GM12878 (cell line): Measurements from ENCODE around the gene AGMAT. TPM values are rescaled to one million over a fixed set of nuclear protein-coding genes. Genes with fewer than 3 reads are reported as not detected.

Experiments
- ATAC-seq: fragments of 200-7000 bp; cut with Tn5 transposase; 3 replicates; pipeline ENCODE4 v1.9.1; 2020; ENCODE audit warnings: mild to moderate bottlenecking, moderate library complexity
- BruUV-seq: library from RNA; stranded (reverse); fragments of 400-500 nt; replicated peaks from 2 replicates; lab custom pipeline; 2021; lab: Mats Ljungman, UMichigan
- CTCF ChIA-PET: fragments of 300-600 bp; sonication (Branson Sonifier 250); formaldehyde crosslinking; extraction: SDS; loops from one replicate; lab custom pipeline; 2021; ENCODE audit warnings: inconsistent platforms; lab: Yijun Ruan, JAX
- POLR2A ChIA-PET: fragments of 350-600 bp; formaldehyde crosslinking; extraction: SDS; loops from one replicate; lab custom pipeline; 2021; ENCODE audit warnings: inconsistent platforms; lab: Charles Lee
- RAD21 ChIA-PET: fragments of 300-600 bp; sonication (Branson Sonifier 250); formaldehyde crosslinking; loops from one replicate; lab custom pipeline; 2023; ENCODE audit warnings: antibody characterized with exemption; ENCODE audit not compliant: unreplicated experiment; lab: Charles Lee
- SMC1A ChIA-PET: fragments of 300-600 bp; sonication (Branson Sonifier 250); formaldehyde crosslinking; loops from one replicate; lab custom pipeline; 2023; ENCODE audit not compliant: unreplicated experiment, uncharacterized antibody; lab: Charles Lee
- DNase-seq: peaks from one replicate; pipeline ENCODE4 v3.0.0-alpha.2; 2011; ENCODE audit warnings: low read depth, low spot score
- FAIRE-seq: peaks from 3 replicates; lab custom pipeline; 2011; peaks lifted over from hg19 to GRCh38; lab: Jason Lieb, UNC
- H2AFZ ChIP-seq: 2 replicates; pipeline ENCODE4 v1.6.0; 2011; ENCODE audit warnings: low read depth, low read length, control low read depth; ENCODE audit not compliant: control insufficient read depth
- H3K27ac ChIP-seq: 2 replicates; pipeline ENCODE4 v1.5.1; 2011; ENCODE audit warnings: control low read depth; ENCODE audit not compliant: control insufficient read depth, insufficient read depth
- H3K27me3 ChIP-seq, 2 experiments: replicated peaks in 1 of 2; 2 replicates each; pipeline versions ENCODE4 v1.6.0 to v1.6.1; 2011; ENCODE audit warnings: low read length in 1 of 2; ENCODE audit not compliant: control insufficient read depth in 2 of 2, insufficient read depth in 2 of 2
- H3K36me3 ChIP-seq, 2 experiments: 2 replicates each; pipeline ENCODE4 v1.5.1; 2011; ENCODE audit warnings: low read length in 1 of 2; ENCODE audit not compliant: control insufficient read depth in 2 of 2, insufficient read depth in 2 of 2
- H3K4me1 ChIP-seq: 2 replicates; pipeline ENCODE4 v1.6.1; 2011; ENCODE audit warnings: mild to moderate bottlenecking, low read length, moderate library complexity, mixed read lengths; ENCODE audit not compliant: control insufficient read depth, insufficient read depth
- H3K4me2 ChIP-seq: 2 replicates; pipeline ENCODE4 v1.6.0; 2011; ENCODE audit warnings: control low read depth; ENCODE audit not compliant: control insufficient read depth, insufficient read depth
- H3K4me3 ChIP-seq: fragments of 200-600 bp; sonication (generic); 2 replicates; pipeline ENCODE4 v1.5.1; 2016
- H3K79me2 ChIP-seq: 2 replicates; pipeline ENCODE4 v1.6.0; 2011; ENCODE audit warnings: low read length; ENCODE audit not compliant: control insufficient read depth, insufficient read depth
- H3K9ac ChIP-seq: 2 replicates; pipeline ENCODE4 v1.8.0; 2011; ENCODE audit warnings: low read length, control low read depth, mixed read lengths; ENCODE audit not compliant: control insufficient read depth, insufficient read depth
- H3K9me3 ChIP-seq: replicated peaks from 3 replicates; pipeline ENCODE4 v1.5.1; 2011; ENCODE audit warnings: mild to moderate bottlenecking, low read length; ENCODE audit not compliant: control insufficient read depth, insufficient read depth
- H4K20me1 ChIP-seq: 2 replicates; pipeline ENCODE4 v1.6.0; 2011; ENCODE audit not compliant: control insufficient read depth, insufficient read depth
- CREM ChIP-seq: IDR thresholded peaks from 2 replicates; pipeline ENCODE4 v1.6.1; 2014; ENCODE audit warnings: antibody characterized with exemption, low read depth
- DPF2 ChIP-seq: fragments of 450-650 bp; IDR thresholded peaks from 2 replicates; pipeline ENCODE4 v1.6.1; 2017; ENCODE audit warnings: mild to moderate bottlenecking
- EZH2 ChIP-seq: IDR thresholded peaks from 2 replicates; pipeline ENCODE4 v1.6.1; 2012; ENCODE audit warnings: low read depth, mild to moderate bottlenecking, control low read depth, inconsistent platforms, low read length, borderline replicate concordance; ENCODE audit not compliant: control insufficient read depth
- MYB ChIP-seq: fragments of 150-350 bp; IDR thresholded peaks from 2 replicates; pipeline ENCODE4 v1.6.1; 2014; ENCODE audit warnings: mild to moderate bottlenecking, low read depth, low read length, borderline replicate concordance
- RAD51 ChIP-seq: fragments of 450-650 bp; IDR thresholded peaks from 2 replicates; pipeline ENCODE4 v1.6.1; 2016; ENCODE audit warnings: moderate library complexity, mild to moderate bottlenecking, inconsistent platforms
- SRF ChIP-seq, 2 experiments: IDR thresholded peaks; 2 replicates each; pipeline ENCODE4 v1.6.1; 2011; ENCODE audit warnings: low read depth in 2 of 2, low read length in 2 of 2, mild to moderate bottlenecking in 1 of 2, moderate library complexity in 1 of 2
- SUZ12 ChIP-seq: fragments of 200-600 bp; sonication (generic); IDR thresholded peaks from one replicate; pipeline ENCODE4 v1.6.1; 2018; ENCODE audit warnings: antibody characterized with exemption, mild to moderate bottlenecking; ENCODE audit not compliant: unreplicated experiment
- YY1 ChIP-seq: IDR thresholded peaks from 2 replicates; pipeline ENCODE4 v1.6.1; 2011; ENCODE audit warnings: low read depth, mild to moderate bottlenecking, low read length
- ZNF207 ChIP-seq: fragments of 450-650 bp; IDR thresholded peaks from 2 replicates; pipeline ENCODE4 v1.6.1; 2014; ENCODE audit warnings: antibody characterized with exemption, mild to moderate bottlenecking, borderline replicate concordance
- WGBS: methylation state at CpG from one replicate; pipeline ENCODE4 v1.1.6; 2016; ENCODE audit warnings: low lambda C conversion rate; ENCODE audit not compliant: insufficient replicate concordance, insufficient coverage; ENCODE audit errors: missing lambda C conversion rate; 5-methylcytosine and 5-hydroxymethylcytosine counted together
- in situ Hi-C: fragments of 300-500 bp; cut with MboI; formaldehyde crosslinking; loops from 9 replicates; pipeline ENCODE4 v1.14.3; 2018; ENCODE audit warnings: mixed read lengths
- intact Hi-C: fragments of 100-400 bp; cut with micrococcal nuclease; formaldehyde crosslinking; loops from one replicate; pipeline ENCODE4 v1.14.2; 2022; ENCODE audit not compliant: unreplicated experiment
- polyA plus RNA-seq, 11 experiments: library from polyadenylated mRNA; depleted of rRNA in 4 of 11; unstranded in 6 of 11; stranded (reverse) in 5 of 11; fragments of >200 nt; fragmentation: Nextera tagmentation in 4 of 11; fragmentation: Illumina TruSeq in 1 of 11; extraction: Ambion mirVana in 4 of 11; extraction: Trizol in 1 of 11; gene quantifications; 1 replicate in 1 of 11; 2 replicates in 10 of 11; pipeline versions ENCODE4 v1.2.1 to v1.2.3, GENCODE V29; 2011 to 2016; ENCODE audit warnings: inconsistent platforms in 2 of 11, missing spikeins in 2 of 11, low read depth in 1 of 11
- total RNA-seq, 4 experiments: library from RNA; depleted of rRNA in 3 of 4; stranded (reverse); fragments of >200 nt in 3 of 4; fragmentation: Illumina TruSeq in 1 of 4; extraction: Trizol in 1 of 4; gene quantifications; 2 replicates each; pipeline versions ENCODE4 v1.2.1 to v1.2.3, GENCODE V29; 2013 to 2021
- TF ChIP-seq, protein P1 (sequence below): fragments of 450-650 bp; IDR thresholded peaks from 2 replicates; pipeline ENCODE4 v1.6.1; 2017; ENCODE audit warnings: mild to moderate bottlenecking, moderate library complexity
- TF ChIP-seq, protein P2 (sequence below): fragments of 450-650 bp; IDR thresholded peaks from 2 replicates; pipeline ENCODE4 v1.6.1; 2017; ENCODE audit warnings: low read depth, mild to moderate bottlenecking, moderate library complexity
- TF ChIP-seq, protein P3 (sequence below): fragments of 450-650 bp; formaldehyde crosslinking; IDR thresholded peaks from 2 replicates; pipeline ENCODE4 v1.4.0; 2020; ENCODE audit warnings: mild to moderate bottlenecking, moderate library complexity
- TF ChIP-seq, protein P4 (sequence below): fragments of 450-650 bp; conservative IDR thresholded peaks from 2 replicates; pipeline ENCODE4 v1.6.1; 2017; ENCODE audit warnings: mild to moderate bottlenecking, moderate library complexity

Gene AGMAT
- total and polyA plus RNA-seq, 10 of the 15 experiments (the other 5 are each of a cell fraction or from before 2014, with no cell fraction given) = 0.47 to 7.9 (median 4.7) TPM

DNA sequence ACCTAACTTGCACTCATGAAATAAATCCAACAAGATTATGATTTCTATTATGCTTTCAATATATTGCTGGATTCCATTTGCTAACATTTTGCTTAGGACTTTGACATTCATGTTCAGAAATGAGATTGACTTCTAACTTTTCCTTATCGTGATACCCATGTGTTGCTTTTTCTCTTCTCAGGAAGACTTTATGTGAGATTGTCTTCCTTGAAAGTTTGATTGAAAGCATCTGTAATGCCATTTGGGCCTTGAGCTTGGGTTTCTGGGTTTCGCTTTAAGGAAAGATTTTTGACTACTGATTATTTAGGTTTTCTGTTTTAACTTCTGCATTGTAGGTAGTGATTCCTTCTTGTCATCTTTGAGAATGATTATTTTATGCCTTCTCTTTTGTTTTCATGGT lies 27.8 kb downstream of the AGMAT start:
- ChIA-PET POLR2A (no interaction called here), SMC1A (interaction anchor here (1.0 to 1.5 kb wide), 3 partner anchors 13 to 36 kb away, joined by 3 to 4 read pairs (median 3); no protein-coding TSS in a partner anchor), RAD21 (no interaction called here), CTCF (no interaction called here)
- ATAC-seq = no peak
- intact Hi-C loops (no loop called here), in situ Hi-C loops (no loop called here)
- Histone ChIP-seq H3K27me3 (no peaks in the 10 kb centered on the region), H3K36me3 (no peaks in the 10 kb centered on the region; a peak in 2 of 4 replicates), H3K27ac (no peak overlapping the region), H2AFZ (no peak overlapping the region), H4K20me1 (no peaks in the 10 kb centered on the region), H3K4me3 (no peak overlapping the region), H3K9ac (no peak overlapping the region), H3K4me2 (no peak overlapping the region), H3K4me1 (no peaks in the 10 kb centered on the region), H3K79me2 (no peaks in the 10 kb centered on the region), H3K9me3 (no peaks in the 10 kb centered on the region)
- no TSS peak for BruUV-seq
- TF ChIP-seq SUZ12 (no peak), DPF2 (no peak), EZH2 (no peak), CREM (no peak), RAD51 (no peak), YY1 (no peak), SRF (IDR thresholded peaks at IDR 0.05; ENCODE audit: low read depth in 2 of 2, low read length in 2 of 2) (no peak), MYB (no peak), ZNF207 (no peak)
- TF ChIP-seq, protein P1, sequence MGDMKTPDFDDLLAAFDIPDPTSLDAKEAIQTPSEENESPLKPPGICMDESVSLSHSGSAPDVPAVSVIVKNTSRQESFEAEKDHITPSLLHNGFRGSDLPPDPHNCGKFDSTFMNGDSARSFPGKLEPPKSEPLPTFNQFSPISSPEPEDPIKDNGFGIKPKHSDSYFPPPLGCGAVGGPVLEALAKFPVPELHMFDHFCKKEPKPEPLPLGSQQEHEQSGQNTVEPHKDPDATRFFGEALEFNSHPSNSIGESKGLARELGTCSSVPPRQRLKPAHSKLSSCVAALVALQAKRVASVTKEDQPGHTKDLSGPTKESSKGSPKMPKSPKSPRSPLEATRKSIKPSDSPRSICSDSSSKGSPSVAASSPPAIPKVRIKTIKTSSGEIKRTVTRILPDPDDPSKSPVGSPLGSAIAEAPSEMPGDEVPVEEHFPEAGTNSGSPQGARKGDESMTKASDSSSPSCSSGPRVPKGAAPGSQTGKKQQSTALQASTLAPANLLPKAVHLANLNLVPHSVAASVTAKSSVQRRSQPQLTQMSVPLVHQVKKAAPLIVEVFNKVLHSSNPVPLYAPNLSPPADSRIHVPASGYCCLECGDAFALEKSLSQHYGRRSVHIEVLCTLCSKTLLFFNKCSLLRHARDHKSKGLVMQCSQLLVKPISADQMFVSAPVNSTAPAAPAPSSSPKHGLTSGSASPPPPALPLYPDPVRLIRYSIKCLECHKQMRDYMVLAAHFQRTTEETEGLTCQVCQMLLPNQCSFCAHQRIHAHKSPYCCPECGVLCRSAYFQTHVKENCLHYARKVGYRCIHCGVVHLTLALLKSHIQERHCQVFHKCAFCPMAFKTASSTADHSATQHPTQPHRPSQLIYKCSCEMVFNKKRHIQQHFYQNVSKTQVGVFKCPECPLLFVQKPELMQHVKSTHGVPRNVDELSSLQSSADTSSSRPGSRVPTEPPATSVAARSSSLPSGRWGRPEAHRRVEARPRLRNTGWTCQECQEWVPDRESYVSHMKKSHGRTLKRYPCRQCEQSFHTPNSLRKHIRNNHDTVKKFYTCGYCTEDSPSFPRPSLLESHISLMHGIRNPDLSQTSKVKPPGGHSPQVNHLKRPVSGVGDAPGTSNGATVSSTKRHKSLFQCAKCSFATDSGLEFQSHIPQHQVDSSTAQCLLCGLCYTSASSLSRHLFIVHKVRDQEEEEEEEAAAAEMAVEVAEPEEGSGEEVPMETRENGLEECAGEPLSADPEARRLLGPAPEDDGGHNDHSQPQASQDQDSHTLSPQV = no peak
- TF ChIP-seq, protein P2, sequence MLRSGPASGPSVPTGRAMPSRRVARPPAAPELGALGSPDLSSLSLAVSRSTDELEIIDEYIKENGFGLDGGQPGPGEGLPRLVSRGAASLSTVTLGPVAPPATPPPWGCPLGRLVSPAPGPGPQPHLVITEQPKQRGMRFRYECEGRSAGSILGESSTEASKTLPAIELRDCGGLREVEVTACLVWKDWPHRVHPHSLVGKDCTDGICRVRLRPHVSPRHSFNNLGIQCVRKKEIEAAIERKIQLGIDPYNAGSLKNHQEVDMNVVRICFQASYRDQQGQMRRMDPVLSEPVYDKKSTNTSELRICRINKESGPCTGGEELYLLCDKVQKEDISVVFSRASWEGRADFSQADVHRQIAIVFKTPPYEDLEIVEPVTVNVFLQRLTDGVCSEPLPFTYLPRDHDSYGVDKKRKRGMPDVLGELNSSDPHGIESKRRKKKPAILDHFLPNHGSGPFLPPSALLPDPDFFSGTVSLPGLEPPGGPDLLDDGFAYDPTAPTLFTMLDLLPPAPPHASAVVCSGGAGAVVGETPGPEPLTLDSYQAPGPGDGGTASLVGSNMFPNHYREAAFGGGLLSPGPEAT = no peak
- TF ChIP-seq, protein P3, sequence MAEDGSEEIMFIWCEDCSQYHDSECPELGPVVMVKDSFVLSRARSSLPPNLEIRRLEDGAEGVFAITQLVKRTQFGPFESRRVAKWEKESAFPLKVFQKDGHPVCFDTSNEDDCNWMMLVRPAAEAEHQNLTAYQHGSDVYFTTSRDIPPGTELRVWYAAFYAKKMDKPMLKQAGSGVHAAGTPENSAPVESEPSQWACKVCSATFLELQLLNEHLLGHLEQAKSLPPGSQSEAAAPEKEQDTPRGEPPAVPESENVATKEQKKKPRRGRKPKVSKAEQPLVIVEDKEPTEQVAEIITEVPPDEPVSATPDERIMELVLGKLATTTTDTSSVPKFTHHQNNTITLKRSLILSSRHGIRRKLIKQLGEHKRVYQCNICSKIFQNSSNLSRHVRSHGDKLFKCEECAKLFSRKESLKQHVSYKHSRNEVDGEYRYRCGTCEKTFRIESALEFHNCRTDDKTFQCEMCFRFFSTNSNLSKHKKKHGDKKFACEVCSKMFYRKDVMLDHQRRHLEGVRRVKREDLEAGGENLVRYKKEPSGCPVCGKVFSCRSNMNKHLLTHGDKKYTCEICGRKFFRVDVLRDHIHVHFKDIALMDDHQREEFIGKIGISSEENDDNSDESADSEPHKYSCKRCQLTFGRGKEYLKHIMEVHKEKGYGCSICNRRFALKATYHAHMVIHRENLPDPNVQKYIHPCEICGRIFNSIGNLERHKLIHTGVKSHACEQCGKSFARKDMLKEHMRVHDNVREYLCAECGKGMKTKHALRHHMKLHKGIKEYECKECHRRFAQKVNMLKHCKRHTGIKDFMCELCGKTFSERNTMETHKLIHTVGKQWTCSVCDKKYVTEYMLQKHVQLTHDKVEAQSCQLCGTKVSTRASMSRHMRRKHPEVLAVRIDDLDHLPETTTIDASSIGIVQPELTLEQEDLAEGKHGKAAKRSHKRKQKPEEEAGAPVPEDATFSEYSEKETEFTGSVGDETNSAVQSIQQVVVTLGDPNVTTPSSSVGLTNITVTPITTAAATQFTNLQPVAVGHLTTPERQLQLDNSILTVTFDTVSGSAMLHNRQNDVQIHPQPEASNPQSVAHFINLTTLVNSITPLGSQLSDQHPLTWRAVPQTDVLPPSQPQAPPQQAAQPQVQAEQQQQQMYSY (CRISPR knock-in tag) = no peak
- TF ChIP-seq, protein P4, sequence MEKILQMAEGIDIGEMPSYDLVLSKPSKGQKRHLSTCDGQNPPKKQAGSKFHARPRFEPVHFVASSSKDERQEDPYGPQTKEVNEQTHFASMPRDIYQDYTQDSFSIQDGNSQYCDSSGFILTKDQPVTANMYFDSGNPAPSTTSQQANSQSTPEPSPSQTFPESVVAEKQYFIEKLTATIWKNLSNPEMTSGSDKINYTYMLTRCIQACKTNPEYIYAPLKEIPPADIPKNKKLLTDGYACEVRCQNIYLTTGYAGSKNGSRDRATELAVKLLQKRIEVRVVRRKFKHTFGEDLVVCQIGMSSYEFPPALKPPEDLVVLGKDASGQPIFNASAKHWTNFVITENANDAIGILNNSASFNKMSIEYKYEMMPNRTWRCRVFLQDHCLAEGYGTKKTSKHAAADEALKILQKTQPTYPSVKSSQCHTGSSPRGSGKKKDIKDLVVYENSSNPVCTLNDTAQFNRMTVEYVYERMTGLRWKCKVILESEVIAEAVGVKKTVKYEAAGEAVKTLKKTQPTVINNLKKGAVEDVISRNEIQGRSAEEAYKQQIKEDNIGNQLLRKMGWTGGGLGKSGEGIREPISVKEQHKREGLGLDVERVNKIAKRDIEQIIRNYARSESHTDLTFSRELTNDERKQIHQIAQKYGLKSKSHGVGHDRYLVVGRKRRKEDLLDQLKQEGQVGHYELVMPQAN = no peak
- FAIRE-seq = no peak
- no peak for DNase-seq
- 96% methylated on average over 2 of the region's 2 CpGs for WGBS
